Lower lobe of right lung (tissue), 2 donors: ENCODE results near the gene STK32B. TPM values are rescaled to one million over a fixed set of nuclear protein-coding genes. Genes with fewer than 3 reads are reported as not detected.

ENCODE experiments used
- ATAC-seq, 2 donors: fragments of 200-7000 bp; cut with Tn5 transposase; one replicate each; pipeline ENCODE4 v1.9.1; 2020 to 2022; ENCODE audit warnings: mild to moderate bottlenecking in 2 of 2, moderate library complexity in 2 of 2
- DNase-seq: peaks from one replicate; pipeline ENCODE4 v3.0.0-alpha.2; 2020
- H3K27ac ChIP-seq: fragments of 200-600 bp; one replicate; pipeline ENCODE4 v1.8.0; 2022
- H3K27me3 ChIP-seq: fragments of 200-600 bp; one replicate; pipeline ENCODE4 v1.8.0; 2022; ENCODE audit warnings: low read depth
- H3K36me3 ChIP-seq: fragments of 200-600 bp; one replicate; pipeline ENCODE4 v1.8.0; 2022; ENCODE audit warnings: mild to moderate bottlenecking
- H3K4me1 ChIP-seq: fragments of 200-600 bp; one replicate; pipeline ENCODE4 v1.8.0; 2022
- H3K4me3 ChIP-seq: fragments of 200-600 bp; one replicate; pipeline ENCODE4 v1.8.0; 2022; ENCODE audit warnings: mild to moderate bottlenecking
- H3K9me3 ChIP-seq: fragments of 200-600 bp; one replicate; pipeline ENCODE4 v1.8.0; 2022
- intact Hi-C: fragments of 100-400 bp; cut with DNase I; formaldehyde crosslinking; loops from one replicate; pipeline ENCODE4 v1.11.0; 2022
- total RNA-seq: library from RNA; stranded (reverse); fragmentation: NEBNext Ultra II Directional; extraction: Animal tissue kit (Norgen Biotek cat#: 25700); gene quantifications from one replicate; pipeline ENCODE4 v1.2.1, GENCODE V29; 2021
- TF ChIP-seq, protein P1 (sequence below): fragments of 200-600 bp; IDR thresholded peaks from one replicate; pipeline ENCODE4 v1.8.0; 2022; ENCODE audit warnings: antibody characterized with exemption, mild to moderate bottlenecking
- donor health status: DM: no; HTN: yes; CAD: no; lungs with severe emphysema.

STK32B gene
- total RNA-seq, 1 donor from 2014 or later, result 1.3 TPM

GRCh38 chr4:5337731-5338130, 286.5 kb downstream of the STK32B start:
- TF ChIP-seq, protein P1, sequence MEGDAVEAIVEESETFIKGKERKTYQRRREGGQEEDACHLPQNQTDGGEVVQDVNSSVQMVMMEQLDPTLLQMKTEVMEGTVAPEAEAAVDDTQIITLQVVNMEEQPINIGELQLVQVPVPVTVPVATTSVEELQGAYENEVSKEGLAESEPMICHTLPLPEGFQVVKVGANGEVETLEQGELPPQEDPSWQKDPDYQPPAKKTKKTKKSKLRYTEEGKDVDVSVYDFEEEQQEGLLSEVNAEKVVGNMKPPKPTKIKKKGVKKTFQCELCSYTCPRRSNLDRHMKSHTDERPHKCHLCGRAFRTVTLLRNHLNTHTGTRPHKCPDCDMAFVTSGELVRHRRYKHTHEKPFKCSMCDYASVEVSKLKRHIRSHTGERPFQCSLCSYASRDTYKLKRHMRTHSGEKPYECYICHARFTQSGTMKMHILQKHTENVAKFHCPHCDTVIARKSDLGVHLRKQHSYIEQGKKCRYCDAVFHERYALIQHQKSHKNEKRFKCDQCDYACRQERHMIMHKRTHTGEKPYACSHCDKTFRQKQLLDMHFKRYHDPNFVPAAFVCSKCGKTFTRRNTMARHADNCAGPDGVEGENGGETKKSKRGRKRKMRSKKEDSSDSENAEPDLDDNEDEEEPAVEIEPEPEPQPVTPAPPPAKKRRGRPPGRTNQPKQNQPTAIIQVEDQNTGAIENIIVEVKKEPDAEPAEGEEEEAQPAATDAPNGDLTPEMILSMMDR, result no peak
- Histone ChIP-seq H3K27me3 (no peaks in the 10 kb centered on the region), H3K4me1 (no peaks in the 10 kb centered on the region), H3K4me3 (no peak overlapping the region), H3K36me3 (no peaks in the 10 kb centered on the region), H3K27ac (no peak overlapping the region), H3K9me3 (no peaks in the 10 kb centered on the region)
- no peak for DNase-seq
- no peak for ATAC-seq
- intact Hi-C loops, result no loop called here

GRCh38 chr4:5338531-5338930, 287.3 kb downstream of the STK32B start:
- TF ChIP-seq, protein P1, result no peak
- no peak for ATAC-seq
- no peak overlapping the region for H3K4me3 ChIP-seq
- H3K36me3 ChIP-seq, result no peaks in the 10 kb centered on the region
- no peak overlapping the region for H3K27ac ChIP-seq
- no peaks in the 10 kb centered on the region for H3K27me3 ChIP-seq
- no peaks in the 10 kb centered on the region for H3K9me3 ChIP-seq
- no peak for DNase-seq
- intact Hi-C loops, result no loop called here
- no peaks in the 10 kb centered on the region for H3K4me1 ChIP-seq

DNA sequence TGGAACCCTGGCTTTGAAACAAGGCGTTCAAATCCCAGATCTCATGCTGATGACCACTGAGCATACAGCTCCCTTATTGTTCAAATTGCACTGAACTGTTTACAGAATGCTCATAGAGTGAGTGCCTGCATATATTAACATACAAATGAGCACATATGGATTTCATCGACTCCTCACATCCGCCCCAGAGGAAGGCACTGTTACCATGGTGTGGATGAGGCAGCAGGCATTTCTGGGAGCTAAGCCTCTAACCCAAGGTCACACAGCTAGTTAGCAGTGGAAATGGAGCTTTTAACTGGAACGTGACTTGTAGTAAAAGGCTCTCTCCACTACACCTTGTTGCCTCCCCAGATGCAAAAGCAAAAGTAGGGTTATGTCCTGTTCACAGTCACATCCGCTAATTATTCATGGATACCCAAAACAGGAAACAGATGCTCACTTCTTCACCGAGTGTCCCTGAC, 289.7 kb downstream of the STK32B start:
- H3K27me3 ChIP-seq, result no peaks in the 10 kb centered on the region
- no peaks in the 10 kb centered on the region for H3K36me3 ChIP-seq
- no peaks in the 10 kb centered on the region for H3K9me3 ChIP-seq
- TF ChIP-seq, protein P1, result no peak
- no peak for DNase-seq
- H3K4me1 ChIP-seq, result no peaks in the 10 kb centered on the region
- intact Hi-C loops, result no loop called here
- no peak for ATAC-seq
- no peak overlapping the region for H3K27ac ChIP-seq
- no peak overlapping the region for H3K4me3 ChIP-seq

DNA sequence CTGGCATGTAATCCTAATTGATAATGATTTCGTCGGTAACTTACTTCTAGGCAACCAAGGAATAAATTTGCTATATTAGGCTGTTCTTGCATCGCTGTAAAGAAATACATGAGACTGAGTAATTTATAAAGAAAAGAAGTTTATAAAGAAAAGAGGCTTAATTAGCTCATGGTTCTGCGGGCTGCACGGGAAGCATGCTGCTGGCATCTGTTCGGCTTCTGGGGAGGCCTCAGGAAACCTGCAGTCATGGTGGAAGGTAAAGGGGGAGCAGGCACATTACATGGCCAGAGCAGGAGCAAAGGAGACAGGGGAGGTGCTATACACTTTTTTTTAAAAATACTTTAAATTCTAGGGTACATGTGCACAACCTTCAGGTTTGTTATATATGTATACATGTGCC, 290.2 kb downstream of the STK32B start:
- Histone ChIP-seq H3K27ac (no peak overlapping the region), H3K4me1 (no peaks in the 10 kb centered on the region), H3K4me3 (no peak overlapping the region), H3K9me3 (no peaks in the 10 kb centered on the region), H3K36me3 (no peaks in the 10 kb centered on the region), H3K27me3 (no peaks in the 10 kb centered on the region)
- intact Hi-C loops, result no loop called here
- TF ChIP-seq, protein P1, result no peak
- ATAC-seq (no peak), DNase-seq (no peak)

- ATAC-seq, result no peak
Measured at GRCh38 chr4:5355846-5356245, 304.6 kb downstream of the STK32B start.

More at GRCh38 chr4:5355846-5356245, 304.6 kb downstream of the STK32B start:
- no peaks in the 10 kb centered on the region for H3K27me3 ChIP-seq
- H3K27ac ChIP-seq, result no peak overlapping the region
- no peaks in the 10 kb centered on the region for H3K9me3 ChIP-seq
- no peaks in the 10 kb centered on the region for H3K36me3 ChIP-seq
- H3K4me3 ChIP-seq, result no peak overlapping the region
- no peak for DNase-seq
- TF ChIP-seq, protein P1, result no peak
- no peaks in the 10 kb centered on the region for H3K4me1 ChIP-seq
- intact Hi-C loops, result no loop called here
